ENCODE results near the gene VAV2. TPM values are rescaled to one million over a fixed set of nuclear protein-coding genes. Genes with fewer than 3 reads are reported as not detected.

The VAV2 gene
- total RNA-seq, 4 donors from 2014 or later, result 10.3 to 20.1 (median 13.1) TPM

DNA sequence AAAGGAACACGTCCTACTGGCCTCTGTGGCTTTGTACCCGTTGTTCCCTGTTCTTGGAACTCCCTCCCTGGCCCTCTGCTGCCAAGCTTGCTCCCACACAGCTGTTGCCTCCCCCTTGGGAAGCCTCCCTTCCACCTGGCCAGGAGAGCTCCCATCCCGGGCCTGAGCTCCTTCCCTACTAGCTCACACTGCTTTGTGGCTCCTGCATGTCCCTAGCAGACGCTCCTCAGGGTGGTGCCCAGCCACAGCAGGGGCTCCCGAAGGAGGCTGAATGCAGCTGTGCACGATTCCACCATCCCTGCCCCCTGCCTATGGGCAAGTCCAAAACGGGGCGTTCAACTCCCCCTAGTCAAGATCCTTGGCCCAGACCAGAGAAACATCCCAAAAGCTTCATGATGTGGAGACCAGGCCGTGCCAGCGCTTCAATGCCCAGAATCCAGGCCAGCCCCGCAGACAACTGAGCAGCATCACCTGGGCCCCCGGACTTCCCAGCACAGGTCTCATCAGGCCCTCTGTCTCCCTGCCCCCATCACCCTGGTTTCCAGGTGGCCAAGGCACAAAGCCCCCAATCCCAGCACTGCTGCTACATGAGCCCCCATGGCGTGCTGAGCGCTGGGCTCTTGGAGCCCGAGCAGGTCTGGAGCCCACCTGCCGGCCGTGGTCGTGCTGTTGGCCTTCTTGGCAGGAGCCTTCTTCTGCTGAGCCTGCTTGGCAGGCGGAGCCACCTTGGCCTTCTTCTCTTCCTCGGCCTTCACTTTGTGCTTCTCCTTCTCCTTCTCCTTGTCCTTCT, 47.5 kb upstream of the VAV2 start:
- Histone ChIP-seq H3K4me1 (peaks cover 0 to 32% (median 8%) of the 10 kb centered on the region in 4 donors), H3K27me3 (no peaks in the 10 kb centered on the region), H3K27ac (no peak overlapping the region), H3K4me3 (no peak overlapping the region), H3K9me3 (peaks cover 0 to 11% (median 0%) of the 10 kb centered on the region in 4 donors), H3K36me3 (peaks cover 0 to 96% (median 36%) of the 10 kb centered on the region in 3 donors)
- WGBS, 2 donors, result 93 to 98% methylated on average over 20 of the region's 20 CpGs
- TF ChIP-seq, protein P1, sequence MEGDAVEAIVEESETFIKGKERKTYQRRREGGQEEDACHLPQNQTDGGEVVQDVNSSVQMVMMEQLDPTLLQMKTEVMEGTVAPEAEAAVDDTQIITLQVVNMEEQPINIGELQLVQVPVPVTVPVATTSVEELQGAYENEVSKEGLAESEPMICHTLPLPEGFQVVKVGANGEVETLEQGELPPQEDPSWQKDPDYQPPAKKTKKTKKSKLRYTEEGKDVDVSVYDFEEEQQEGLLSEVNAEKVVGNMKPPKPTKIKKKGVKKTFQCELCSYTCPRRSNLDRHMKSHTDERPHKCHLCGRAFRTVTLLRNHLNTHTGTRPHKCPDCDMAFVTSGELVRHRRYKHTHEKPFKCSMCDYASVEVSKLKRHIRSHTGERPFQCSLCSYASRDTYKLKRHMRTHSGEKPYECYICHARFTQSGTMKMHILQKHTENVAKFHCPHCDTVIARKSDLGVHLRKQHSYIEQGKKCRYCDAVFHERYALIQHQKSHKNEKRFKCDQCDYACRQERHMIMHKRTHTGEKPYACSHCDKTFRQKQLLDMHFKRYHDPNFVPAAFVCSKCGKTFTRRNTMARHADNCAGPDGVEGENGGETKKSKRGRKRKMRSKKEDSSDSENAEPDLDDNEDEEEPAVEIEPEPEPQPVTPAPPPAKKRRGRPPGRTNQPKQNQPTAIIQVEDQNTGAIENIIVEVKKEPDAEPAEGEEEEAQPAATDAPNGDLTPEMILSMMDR (IDR thresholded peaks at IDR 0.05), result no peak
- TF ChIP-seq EP300 (IDR thresholded peaks at IDR 0.05) (no peak), POLR2A (IDR thresholded peaks at IDR 0.05) (no peak)
- DNase-seq (ENCODE audit: low spot score in 2 of 2), result no peak

DNA sequence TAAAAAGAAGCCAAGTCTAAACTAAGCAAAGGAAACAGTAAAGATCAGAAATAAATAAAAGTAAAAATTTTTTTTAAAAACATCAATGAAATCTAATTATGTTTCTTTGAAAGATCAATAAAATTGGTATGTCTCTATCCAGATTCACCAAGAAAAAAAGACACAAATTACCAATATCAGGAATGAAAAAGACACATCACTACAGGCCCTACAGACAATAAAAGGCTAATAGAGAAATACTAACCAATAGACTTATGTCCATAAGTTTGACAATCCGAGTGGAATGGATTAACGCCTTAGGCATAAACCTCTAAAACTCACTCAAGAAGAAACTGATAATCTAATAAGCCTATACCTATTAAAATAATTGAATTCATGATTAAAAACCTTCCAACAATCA, 45.5 kb upstream of the VAV2 start:
- Histone ChIP-seq H3K9me3 (peaks cover 0 to 11% (median 0%) of the 10 kb centered on the region in 4 donors), H3K27ac (no peak overlapping the region), H3K27me3 (no peaks in the 10 kb centered on the region), H3K4me1 (peaks cover 0 to 23% (median 8%) of the 10 kb centered on the region in 4 donors), H3K4me3 (no peak overlapping the region), H3K36me3 (peaks cover 0 to 96% (median 47%) of the 10 kb centered on the region in 3 donors)
- TF ChIP-seq EP300 (IDR thresholded peaks at IDR 0.05) (no peak), POLR2A (IDR thresholded peaks at IDR 0.05) (no peak)
- TF ChIP-seq, protein P1 (IDR thresholded peaks at IDR 0.05), result no peak
- 97 to 100% methylated on average over 2 of the region's 2 CpGs for WGBS, 2 donors
- DNase-seq (ENCODE audit: low spot score in 2 of 2), result no peak

GRCh38 chr9:134036130-134036529, 44.0 kb upstream of the VAV2 start:
- Histone ChIP-seq H3K4me1 (peaks cover 0 to 11% (median 6%) of the 10 kb centered on the region in 4 donors), H3K9me3 (peaks cover 0 to 11% (median 0%) of the 10 kb centered on the region in 4 donors), H3K4me3 (no peak overlapping the region), H3K27ac (no peak overlapping the region), H3K27me3 (no peaks in the 10 kb centered on the region), H3K36me3 (peaks cover 0 to 100% (median 42%) of the 10 kb centered on the region in 3 donors)
- WGBS, 2 donors, result 94 to 95% methylated on average over 16 of the region's 16 CpGs
- TF ChIP-seq, protein P1 (IDR thresholded peaks at IDR 0.05), result no peak
- TF ChIP-seq EP300 (IDR thresholded peaks at IDR 0.05) (no peak), POLR2A (IDR thresholded peaks at IDR 0.05) (no peak)
- no peak for DNase-seq (ENCODE audit: low spot score in 2 of 2)

GRCh38 chr9:134035041-134036039, 43.2 kb upstream of the VAV2 start:
- DNase-seq (ENCODE audit: low spot score in 2 of 2), result no peak
- no peaks in the 10 kb centered on the region for H3K27me3 ChIP-seq
- no peak overlapping the region for H3K4me3 ChIP-seq
- H3K4me1 ChIP-seq, result peaks cover 0 to 3% (median 2%) of the 10 kb centered on the region in 4 donors
- no peak overlapping the region for H3K27ac ChIP-seq
- 94 to 95% methylated on average over 24 to 27 of the region's 28 CpGs for WGBS, 2 donors
- peaks cover 0 to 100% (median 42%) of the 10 kb centered on the region in 3 donors for H3K36me3 ChIP-seq
- H3K9me3 ChIP-seq, result peaks cover 0 to 11% (median 0%) of the 10 kb centered on the region in 4 donors
- TF ChIP-seq EP300 (IDR thresholded peaks at IDR 0.05), result no peak
- TF ChIP-seq POLR2A (IDR thresholded peaks at IDR 0.05), result no peak
- TF ChIP-seq, protein P1 (IDR thresholded peaks at IDR 0.05), result no peak

Data from tibial nerve (tissue), 4 donors.